A673 (cell line): ENCODE measurements around the gene KRT79.

ENCODE experiments used
- CTCF ChIP-seq: fragments of 300-800, 200-600 bp; sonication (generic); conservative IDR thresholded peaks from 2 replicates; pipeline ENCODE4 v1.5.1; 2017; ENCODE audit warnings: low read depth, mild to moderate bottlenecking, antibody characterized with exemption, low read length, moderate library complexity, mixed read lengths
- EZH2 ChIP-seq: fragments of 200-600 bp; sonication (generic); IDR thresholded peaks from 2 replicates; pipeline ENCODE4 v1.6.1; 2017; ENCODE audit warnings: borderline replicate concordance, low read depth, mild to moderate bottlenecking, mixed read lengths, antibody characterized with exemption, low read length; ENCODE audit not compliant: poor library complexity, severe bottlenecking

GRCh38 chr12:52831251-52831650 lies 2.9 kb downstream of the KRT79 start:
- TF ChIP-seq CTCF (no peak), EZH2 (no peak)
